ENCODE results near the gene PPARD. TPM values are rescaled to one million over a fixed set of nuclear protein-coding genes. Genes with fewer than 3 reads are reported as not detected.

The PPARD gene
- total RNA-seq, 4 donors from 2014 or later, result 10.3 to 16.0 (median 13.3) TPM

DNA sequence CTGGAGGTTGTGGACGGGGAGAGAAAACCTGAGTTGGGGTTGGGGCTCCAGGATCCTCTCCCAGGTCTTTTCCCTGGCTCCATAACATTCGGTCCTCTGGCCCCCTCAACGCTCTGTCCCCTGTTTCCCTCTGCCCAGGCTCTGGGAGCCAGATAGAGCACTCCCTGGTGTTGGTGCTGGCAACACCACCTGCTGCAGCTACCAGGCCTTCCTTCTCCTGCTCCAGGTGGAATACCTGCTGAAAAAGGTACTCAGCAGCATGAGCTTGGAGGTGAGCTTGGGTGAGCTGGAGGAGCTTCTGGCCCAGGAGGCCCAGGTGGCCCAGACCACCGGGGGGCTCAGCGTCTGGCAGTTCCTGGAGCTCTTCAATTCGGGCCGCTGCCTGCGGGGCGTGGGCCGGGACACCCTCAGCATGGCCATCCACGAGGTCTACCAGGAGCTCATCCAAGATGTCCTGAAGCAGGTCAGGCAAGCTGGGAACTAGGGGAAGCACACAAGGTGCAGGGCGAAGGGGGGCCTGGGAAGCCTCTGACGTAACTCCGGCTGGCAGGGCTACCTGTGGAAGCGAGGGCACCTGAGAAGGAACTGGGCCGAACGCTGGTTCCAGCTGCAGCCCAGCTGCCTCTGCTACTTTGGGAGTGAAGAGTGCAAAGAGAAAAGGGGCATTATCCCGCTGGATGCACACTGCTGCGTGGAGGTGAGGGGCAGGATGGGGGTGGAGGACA is 30.1 kb upstream of the PPARD start:
- Histone ChIP-seq H3K9me3 (no peaks in the 10 kb centered on the region), H3K4me3 (no peak overlapping the region), H3K27me3 (peaks cover 5% of the 10 kb centered on the region), H3K27ac (no peak overlapping the region), H3K36me3 (no peaks in the 10 kb centered on the region), H3K4me1 (no peaks in the 10 kb centered on the region)
- TF ChIP-seq EP300 (IDR thresholded peaks at IDR 0.05) (no peak), POLR2A (IDR thresholded peaks at IDR 0.05) (no peak), POLR2AphosphoS5 (IDR thresholded peaks at IDR 0.05) (no peak)
- TF ChIP-seq, protein P1, sequence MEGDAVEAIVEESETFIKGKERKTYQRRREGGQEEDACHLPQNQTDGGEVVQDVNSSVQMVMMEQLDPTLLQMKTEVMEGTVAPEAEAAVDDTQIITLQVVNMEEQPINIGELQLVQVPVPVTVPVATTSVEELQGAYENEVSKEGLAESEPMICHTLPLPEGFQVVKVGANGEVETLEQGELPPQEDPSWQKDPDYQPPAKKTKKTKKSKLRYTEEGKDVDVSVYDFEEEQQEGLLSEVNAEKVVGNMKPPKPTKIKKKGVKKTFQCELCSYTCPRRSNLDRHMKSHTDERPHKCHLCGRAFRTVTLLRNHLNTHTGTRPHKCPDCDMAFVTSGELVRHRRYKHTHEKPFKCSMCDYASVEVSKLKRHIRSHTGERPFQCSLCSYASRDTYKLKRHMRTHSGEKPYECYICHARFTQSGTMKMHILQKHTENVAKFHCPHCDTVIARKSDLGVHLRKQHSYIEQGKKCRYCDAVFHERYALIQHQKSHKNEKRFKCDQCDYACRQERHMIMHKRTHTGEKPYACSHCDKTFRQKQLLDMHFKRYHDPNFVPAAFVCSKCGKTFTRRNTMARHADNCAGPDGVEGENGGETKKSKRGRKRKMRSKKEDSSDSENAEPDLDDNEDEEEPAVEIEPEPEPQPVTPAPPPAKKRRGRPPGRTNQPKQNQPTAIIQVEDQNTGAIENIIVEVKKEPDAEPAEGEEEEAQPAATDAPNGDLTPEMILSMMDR (IDR thresholded peaks at IDR 0.05), result no peak
- ATAC-seq, result no peak
- 92% methylated on average over 5 of the region's 19 CpGs; no CpG with 5 or more reads in 1 of the 2 donors for WGBS, 2 donors (ENCODE audit: low coverage in 1 of 2)

DNA sequence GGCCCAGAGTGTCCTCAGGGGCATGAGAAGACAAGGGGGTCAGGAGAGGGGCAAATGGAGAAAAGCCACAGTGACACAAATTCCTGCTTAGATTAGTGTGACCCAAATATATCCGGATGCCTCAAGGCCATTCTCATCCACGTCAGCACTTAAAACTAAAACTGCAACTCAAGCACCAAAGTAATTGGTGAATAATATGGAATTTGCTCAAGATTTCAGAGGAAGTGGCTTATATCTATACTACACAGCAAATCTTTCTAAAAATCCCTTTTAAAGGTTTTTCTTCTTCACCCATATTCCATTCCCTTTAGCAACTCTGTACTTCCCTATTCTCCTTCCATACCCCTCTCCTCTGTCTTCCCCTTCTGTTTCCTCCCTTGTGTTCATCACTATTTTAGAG is 29.6 kb upstream of the PPARD start:
- ATAC-seq, result no peak
- Histone ChIP-seq H3K9me3 (no peaks in the 10 kb centered on the region), H3K27ac (no peak overlapping the region), H3K4me3 (no peak overlapping the region), H3K36me3 (no peaks in the 10 kb centered on the region), H3K4me1 (peaks cover 0 to 4% (median 3%) of the 10 kb centered on the region in 3 donors), H3K27me3 (peaks cover 5% of the 10 kb centered on the region)
- WGBS, 2 donors (ENCODE audit: low coverage in 1 of 2), result 59 to 84% methylated on average over 2 of the region's 2 CpGs
- TF ChIP-seq EP300 (IDR thresholded peaks at IDR 0.05) (no peak), POLR2A (IDR thresholded peaks at IDR 0.05) (no peak)
- TF ChIP-seq, protein P1 (IDR thresholded peaks at IDR 0.05), result no peak

DNA sequence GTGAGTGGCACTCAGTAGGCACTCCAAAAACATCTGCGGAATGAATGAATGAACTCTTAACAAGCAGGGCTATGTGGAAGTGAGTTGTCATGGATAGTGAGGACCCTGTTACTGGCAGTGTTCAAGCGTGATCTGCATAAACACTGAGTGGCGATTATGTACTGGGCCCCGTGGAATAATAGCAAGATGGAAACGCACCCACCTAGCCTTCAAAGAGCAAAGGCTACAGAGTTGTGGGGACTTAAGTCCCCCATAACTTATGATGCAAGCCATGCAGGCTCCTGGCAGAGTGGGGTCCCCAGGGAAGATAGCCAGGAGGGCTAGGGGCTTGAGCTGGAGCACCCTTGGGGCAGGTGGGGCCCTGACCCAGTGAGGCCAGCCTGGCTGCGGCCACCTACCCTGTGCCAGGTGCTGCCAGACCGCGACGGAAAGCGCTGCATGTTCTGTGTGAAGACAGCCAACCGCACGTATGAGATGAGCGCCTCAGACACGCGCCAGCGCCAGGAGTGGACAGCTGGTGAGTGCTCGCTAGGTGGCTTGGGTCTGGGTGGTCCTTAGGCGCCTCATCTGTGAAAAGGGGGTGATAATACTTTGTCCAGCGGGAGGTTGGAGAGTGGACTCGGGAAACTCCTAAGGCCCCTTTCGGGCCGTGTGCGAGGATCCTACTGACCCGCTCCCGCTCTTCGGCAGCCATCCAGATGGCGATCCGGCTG is 24.7 kb upstream of the PPARD start:
- peak overlapping the region; percentile 20 to 59 for H3K4me3 ChIP-seq
- H3K4me1 ChIP-seq, result peaks cover 0 to 20% (median 9%) of the 10 kb centered on the region in 3 donors
- peak; percentile 35 for ATAC-seq
- H3K9me3 ChIP-seq, result no peaks in the 10 kb centered on the region
- H3K27me3 ChIP-seq, result no peaks in the 10 kb centered on the region
- peak overlapping the region in 3 of 4 donors; percentile 42 to 76 (median 65) for H3K27ac ChIP-seq
- TF ChIP-seq POLR2A (IDR thresholded peaks at IDR 0.05), result no peak
- peaks cover 0 to 4% of the 10 kb centered on the region in 2 donors for H3K36me3 ChIP-seq
- 60 to 68% methylated on average over 3 to 5 of the region's 28 CpGs for WGBS, 2 donors (ENCODE audit: low coverage in 1 of 2)

DNA sequence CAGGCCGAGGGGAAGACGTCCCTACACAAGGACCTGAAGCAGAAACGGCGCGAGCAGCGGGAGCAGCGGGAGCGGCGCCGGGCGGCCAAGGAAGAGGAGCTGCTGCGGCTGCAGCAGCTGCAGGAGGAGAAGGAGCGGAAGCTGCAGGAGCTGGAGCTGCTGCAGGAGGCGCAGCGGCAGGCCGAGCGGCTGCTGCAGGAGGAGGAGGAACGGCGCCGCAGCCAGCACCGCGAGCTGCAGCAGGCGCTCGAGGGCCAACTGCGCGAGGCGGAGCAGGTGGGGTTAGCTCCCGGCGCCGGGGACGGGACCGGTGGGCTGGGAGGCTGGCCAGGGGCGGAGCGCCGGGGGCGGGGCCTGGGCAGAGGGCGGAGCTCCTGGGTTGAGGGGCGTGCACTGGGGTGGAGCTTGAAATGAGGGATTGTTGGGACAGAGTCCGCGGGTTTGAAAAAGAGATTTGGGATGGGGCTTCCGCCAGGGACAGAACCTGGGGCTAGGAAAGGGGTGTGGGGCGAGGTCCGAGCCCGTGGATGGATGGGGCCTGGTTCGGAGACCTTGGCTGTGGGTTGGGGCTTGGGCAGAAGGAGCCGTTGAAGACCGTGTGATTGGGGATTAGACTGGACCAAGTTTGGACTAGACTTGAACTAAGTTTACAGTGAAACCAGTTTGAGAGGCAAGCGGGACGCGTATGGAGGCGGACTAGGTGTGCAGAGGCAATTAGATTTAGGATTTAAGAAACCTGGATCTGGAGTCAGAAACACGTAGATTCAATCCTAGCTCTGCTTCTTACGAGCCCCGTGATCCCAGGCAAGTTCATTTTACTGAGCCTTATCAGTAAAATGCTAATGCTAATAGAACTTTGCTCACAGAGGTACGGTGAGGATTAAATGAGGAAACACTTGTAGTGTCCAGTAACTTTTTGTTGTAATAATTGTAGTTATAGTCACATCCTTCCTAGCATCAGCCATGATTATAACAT is 23.9 kb upstream of the PPARD start:
- H3K9me3 ChIP-seq, result no peaks in the 10 kb centered on the region
- peak overlapping the region in 3 of 4 donors; percentile 65 to 77 (median 76) for H3K27ac ChIP-seq
- peak overlapping the region; percentile 20 to 59 for H3K4me3 ChIP-seq
- peaks cover 0 to 20% (median 9%) of the 10 kb centered on the region in 3 donors for H3K4me1 ChIP-seq
- no peak for TF ChIP-seq POLR2A (IDR thresholded peaks at IDR 0.05)
- TF ChIP-seq, protein P1 (IDR thresholded peaks at IDR 0.05), result peak in 2 of 4 experiments; percentile 20 to 23
- peaks cover 0 to 4% of the 10 kb centered on the region in 2 donors for H3K36me3 ChIP-seq
- peak; percentile 98 for ATAC-seq
- 10 to 23% methylated on average over 14 to 24 of the region's 55 CpGs for WGBS, 2 donors (ENCODE audit: low coverage in 1 of 2)
- no peaks in the 10 kb centered on the region for H3K27me3 ChIP-seq

Measured in gastroesophageal sphincter (tissue), 4 donors.